ENCODE results near the gene SLC8A3.

The SLC8A3 gene

GRCh38 chr14:70116278-70116677, 72.5 kb downstream of the SLC8A3 start:
- DNase-seq, result no peak

GRCh38 chr14:70114621-70115156, 74.1 kb downstream of the SLC8A3 start:
- DNase-seq, result no peak

GRCh38 chr14:70113211-70113610, 75.5 kb downstream of the SLC8A3 start:
- DNase-seq, result no peak

- DNase-seq, result no peak
Observed at GRCh38 chr14:70108419-70108818, 80.3 kb downstream of the SLC8A3 start.

- no peak for DNase-seq
Observed at GRCh38 chr14:70107309-70107708, 81.4 kb downstream of the SLC8A3 start.

GRCh38 chr14:70100071-70100470, 88.7 kb downstream of the SLC8A3 start:
- DNase-seq, result no peak

- DNase-seq, result peak; percentile 29
Observed at GRCh38 chr14:70098250-70098809, 90.4 kb downstream of the SLC8A3 start.

GRCh38 chr14:70097576-70098249, 91.0 kb downstream of the SLC8A3 start:
- DNase-seq, result peak; percentile 81

GRCh38 chr14:70096866-70097265, 91.9 kb downstream of the SLC8A3 start:
- DNase-seq, result no peak

- no peak for DNase-seq
Observed at GRCh38 chr14:70094631-70095030, 94.1 kb downstream of the SLC8A3 start.

GRCh38 chr14:70094106-70094505, 94.6 kb downstream of the SLC8A3 start:
- no peak for DNase-seq

- DNase-seq, result no peak
Observed at GRCh38 chr14:70093156-70093555, 95.6 kb downstream of the SLC8A3 start.

GRCh38 chr14:70087380-70087697, 101.4 kb downstream of the SLC8A3 start:
- DNase-seq, result no peak

- no peak for DNase-seq
Observed at GRCh38 chr14:70086685-70087379, 101.9 kb downstream of the SLC8A3 start.

- no peak for DNase-seq
Observed at GRCh38 chr14:70084226-70084625, 104.5 kb downstream of the SLC8A3 start.

GRCh38 chr14:70082394-70082793, 106.4 kb downstream of the SLC8A3 start:
- no peak for DNase-seq

- DNase-seq, result no peak
Observed at GRCh38 chr14:70080076-70080475, 108.7 kb downstream of the SLC8A3 start.

GRCh38 chr14:70078329-70078728, 110.4 kb downstream of the SLC8A3 start:
- DNase-seq, result no peak

GRCh38 chr14:70077720-70078119, 111.0 kb downstream of the SLC8A3 start:
- no peak for DNase-seq

- no peak for DNase-seq
Observed at GRCh38 chr14:70077005-70077404, 111.7 kb downstream of the SLC8A3 start.

- peak; percentile 28 for DNase-seq
Observed at GRCh38 chr14:70073924-70074566, 114.7 kb downstream of the SLC8A3 start.

GRCh38 chr14:70069186-70069585, 119.6 kb downstream of the SLC8A3 start:
- DNase-seq, result no peak

- DNase-seq, result no peak
Observed at GRCh38 chr14:70067810-70068209, 120.9 kb downstream of the SLC8A3 start.
